Measurements from ENCODE around the gene MLLT1.

DNA sequence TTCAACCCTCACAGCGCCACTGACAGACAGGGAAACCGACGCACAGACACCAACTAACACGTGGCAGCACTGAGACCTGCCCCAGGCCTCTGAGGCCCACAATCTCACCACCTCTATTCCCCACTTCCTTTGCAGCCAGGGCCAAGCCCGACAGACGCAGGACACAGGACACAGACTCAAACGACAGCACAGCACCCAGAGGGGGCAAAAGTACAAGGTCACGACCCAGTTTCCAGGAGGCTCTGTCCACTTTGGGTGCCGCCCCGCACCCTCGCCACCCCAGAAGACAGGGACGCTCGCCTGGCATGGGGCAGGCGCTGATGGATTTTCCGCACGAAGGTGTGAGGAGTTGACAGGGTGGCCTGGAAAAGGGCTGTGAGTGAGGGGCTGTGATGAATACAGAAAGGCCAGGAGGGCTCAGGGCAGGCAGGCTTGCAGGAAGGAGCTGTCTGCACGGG, 48.8 kb downstream of the MLLT1 start:
- TF ChIP-seq EZH2 (IDR thresholded peaks at IDR 0.05) (no peak), CTCF (IDR thresholded peaks at IDR 0.05) (no peak), EZH2phosphoT487 (IDR thresholded peaks at IDR 0.05) (no peak)
